HL-60 (cell line): ENCODE measurements around the gene SLC17A7.

ENCODE experiments used
- DNase-seq, 2 experiments: peaks; one replicate each; pipeline ENCODE4 v3.0.0-alpha.2; 2010 to 2020; ENCODE audit warnings: low read depth in 1 of 2, low spot score in 1 of 2
- H3K27ac ChIP-seq: fragments of 250-450 bp; sonication (Bioruptor Pico); replicated peaks from 2 replicates; pipeline ENCODE4 v1.5.1; 2020; ENCODE audit warnings: mild to moderate bottlenecking, moderate library complexity
- H3K27me3 ChIP-seq: fragments of 250-450 bp; sonication (Bioruptor Pico); 2 replicates; pipeline ENCODE4 v1.5.1; 2021; ENCODE audit warnings: mild to moderate bottlenecking, moderate library complexity; ENCODE audit not compliant: insufficient read depth, poor library complexity, severe bottlenecking
- H3K4me3 ChIP-seq: replicated peaks from 2 replicates; pipeline ENCODE4 v1.5.1; 2011; ENCODE audit warnings: mild to moderate bottlenecking, control low read depth, low read length; ENCODE audit not compliant: insufficient read depth
- GABPA ChIP-seq: IDR thresholded peaks from 2 replicates; pipeline ENCODE4 v1.6.1; 2012; ENCODE audit warnings: low read depth
- POLR2AphosphoS5 ChIP-seq: IDR thresholded peaks from 2 replicates; pipeline ENCODE4 v1.6.1; 2012; ENCODE audit warnings: low read depth
- SPI1 ChIP-seq: IDR thresholded peaks from 2 replicates; pipeline ENCODE4 v1.6.1; 2012; ENCODE audit warnings: low read depth, mild to moderate bottlenecking, borderline replicate concordance
- TF ChIP-seq, protein P1 (sequence below): IDR thresholded peaks from one replicate; pipeline ENCODE4 v1.5.1; 2011; ENCODE audit warnings: low read length, control low read depth, inconsistent platforms; ENCODE audit not compliant: insufficient read depth
- TF ChIP-seq, protein P2 (sequence below): IDR thresholded peaks from 2 replicates; pipeline ENCODE4 v1.6.1; 2012; ENCODE audit warnings: low read depth; ENCODE audit not compliant: insufficient replicate concordance

The SLC17A7 gene

GRCh38 chr19:49453757-49454240 lies 12.5 kb upstream of the SLC17A7 start:
- peak in 1 of 2 experiments; percentile 67 for DNase-seq
- Histone ChIP-seq H3K27ac (peak overlapping the region; percentile 97), H3K4me3 (peak overlapping the region; percentile 71), H3K27me3 (no peaks in the 10 kb centered on the region)
- TF ChIP-seq, protein P1, sequence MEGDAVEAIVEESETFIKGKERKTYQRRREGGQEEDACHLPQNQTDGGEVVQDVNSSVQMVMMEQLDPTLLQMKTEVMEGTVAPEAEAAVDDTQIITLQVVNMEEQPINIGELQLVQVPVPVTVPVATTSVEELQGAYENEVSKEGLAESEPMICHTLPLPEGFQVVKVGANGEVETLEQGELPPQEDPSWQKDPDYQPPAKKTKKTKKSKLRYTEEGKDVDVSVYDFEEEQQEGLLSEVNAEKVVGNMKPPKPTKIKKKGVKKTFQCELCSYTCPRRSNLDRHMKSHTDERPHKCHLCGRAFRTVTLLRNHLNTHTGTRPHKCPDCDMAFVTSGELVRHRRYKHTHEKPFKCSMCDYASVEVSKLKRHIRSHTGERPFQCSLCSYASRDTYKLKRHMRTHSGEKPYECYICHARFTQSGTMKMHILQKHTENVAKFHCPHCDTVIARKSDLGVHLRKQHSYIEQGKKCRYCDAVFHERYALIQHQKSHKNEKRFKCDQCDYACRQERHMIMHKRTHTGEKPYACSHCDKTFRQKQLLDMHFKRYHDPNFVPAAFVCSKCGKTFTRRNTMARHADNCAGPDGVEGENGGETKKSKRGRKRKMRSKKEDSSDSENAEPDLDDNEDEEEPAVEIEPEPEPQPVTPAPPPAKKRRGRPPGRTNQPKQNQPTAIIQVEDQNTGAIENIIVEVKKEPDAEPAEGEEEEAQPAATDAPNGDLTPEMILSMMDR, result no peak
- TF ChIP-seq GABPA (no peak), POLR2AphosphoS5 (no peak), SPI1 (no peak)
- TF ChIP-seq, protein P2, sequence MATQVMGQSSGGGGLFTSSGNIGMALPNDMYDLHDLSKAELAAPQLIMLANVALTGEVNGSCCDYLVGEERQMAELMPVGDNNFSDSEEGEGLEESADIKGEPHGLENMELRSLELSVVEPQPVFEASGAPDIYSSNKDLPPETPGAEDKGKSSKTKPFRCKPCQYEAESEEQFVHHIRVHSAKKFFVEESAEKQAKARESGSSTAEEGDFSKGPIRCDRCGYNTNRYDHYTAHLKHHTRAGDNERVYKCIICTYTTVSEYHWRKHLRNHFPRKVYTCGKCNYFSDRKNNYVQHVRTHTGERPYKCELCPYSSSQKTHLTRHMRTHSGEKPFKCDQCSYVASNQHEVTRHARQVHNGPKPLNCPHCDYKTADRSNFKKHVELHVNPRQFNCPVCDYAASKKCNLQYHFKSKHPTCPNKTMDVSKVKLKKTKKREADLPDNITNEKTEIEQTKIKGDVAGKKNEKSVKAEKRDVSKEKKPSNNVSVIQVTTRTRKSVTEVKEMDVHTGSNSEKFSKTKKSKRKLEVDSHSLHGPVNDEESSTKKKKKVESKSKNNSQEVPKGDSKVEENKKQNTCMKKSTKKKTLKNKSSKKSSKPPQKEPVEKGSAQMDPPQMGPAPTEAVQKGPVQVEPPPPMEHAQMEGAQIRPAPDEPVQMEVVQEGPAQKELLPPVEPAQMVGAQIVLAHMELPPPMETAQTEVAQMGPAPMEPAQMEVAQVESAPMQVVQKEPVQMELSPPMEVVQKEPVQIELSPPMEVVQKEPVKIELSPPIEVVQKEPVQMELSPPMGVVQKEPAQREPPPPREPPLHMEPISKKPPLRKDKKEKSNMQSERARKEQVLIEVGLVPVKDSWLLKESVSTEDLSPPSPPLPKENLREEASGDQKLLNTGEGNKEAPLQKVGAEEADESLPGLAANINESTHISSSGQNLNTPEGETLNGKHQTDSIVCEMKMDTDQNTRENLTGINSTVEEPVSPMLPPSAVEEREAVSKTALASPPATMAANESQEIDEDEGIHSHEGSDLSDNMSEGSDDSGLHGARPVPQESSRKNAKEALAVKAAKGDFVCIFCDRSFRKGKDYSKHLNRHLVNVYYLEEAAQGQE, result no peak

DNA sequence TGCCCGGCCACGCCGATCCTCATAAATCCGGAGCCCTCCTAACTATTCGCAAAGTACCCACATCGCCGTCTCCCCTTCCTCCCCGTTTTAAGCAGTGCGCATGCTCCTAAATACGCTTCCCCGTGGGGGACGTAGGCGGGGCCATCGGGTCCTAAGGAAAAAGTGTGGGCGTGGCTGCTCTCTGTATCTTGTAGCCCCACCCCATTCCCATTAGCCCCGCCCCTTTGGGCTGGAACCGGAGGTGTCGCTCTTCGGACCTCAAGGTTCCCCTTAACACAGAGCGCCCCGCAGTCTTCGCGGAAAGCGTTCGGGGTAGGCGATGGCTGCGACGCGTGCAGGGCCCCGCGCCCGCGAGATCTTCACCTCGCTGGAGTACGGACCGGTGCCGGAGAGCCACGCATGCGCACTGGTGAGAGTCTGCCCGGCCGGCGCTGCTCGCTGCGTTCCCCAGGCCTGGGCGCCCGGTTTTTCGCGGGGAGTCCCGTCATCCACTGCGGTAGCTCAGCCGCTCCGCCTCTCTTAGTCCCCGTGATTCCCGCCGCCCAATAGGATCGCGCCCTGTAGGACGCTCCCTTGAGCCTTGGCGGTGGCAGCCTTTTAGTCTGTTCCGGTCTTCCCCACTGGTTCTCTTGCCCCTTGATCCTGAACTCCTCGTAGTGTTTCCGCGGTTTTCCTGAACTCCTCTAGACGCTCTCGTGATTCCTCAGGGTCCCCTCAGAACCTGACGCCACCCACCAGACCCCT lies 11.9 kb upstream of the SLC17A7 start, which contains the start of gene ALDH16A1:
ALDH16A1 (plus strand) TSS at position 213 of the 744 bp plus-strand sequence; CDS start at position 320, 107 bp downstream.
- Histone ChIP-seq H3K27me3 (no peaks in the 10 kb centered on the region), H3K4me3 (peak within 1 kb of the TSS; percentile 71), H3K27ac (peak within 1 kb of the TSS; percentile 97)
- TF ChIP-seq SPI1 (0 out of 2 replicates have a peak, but pooled peaks have one; percentile 11), GABPA (no peak), POLR2AphosphoS5 (peak; percentile 93)
- TF ChIP-seq, protein P2, result peak; percentile 56
- TF ChIP-seq, protein P1, result no peak
- peak; percentile 94 to 98 for DNase-seq

- peak within 1 kb of the TSS; percentile 97 for H3K27ac ChIP-seq
- DNase-seq, result peak; percentile 100
- TF ChIP-seq, protein P1, result no peak
- TF ChIP-seq GABPA (peak; percentile 91), SPI1 (peak; percentile 78; the same call in 1 of the 2 replicates), POLR2AphosphoS5 (peak; percentile 98)
- TF ChIP-seq, protein P2, result no peak
Observed at GRCh38 chr19:49451430-49452181, 10.3 kb upstream of the SLC17A7 start, which contains the start of gene PIH1D1. Gene PIH1D1 (minus strand): TSS chr19:49451814. CDS start chr19:49451574, 240 bp downstream.

More at GRCh38 chr19:49451430-49452181, 10.3 kb upstream of the SLC17A7 start, which contains the start of gene PIH1D1:
- H3K4me3 ChIP-seq, result peak within 1 kb of the TSS; percentile 78
- H3K27me3 ChIP-seq, result no peaks in the 10 kb centered on the region
